Testis (tissue), 3 donors: ENCODE data around the gene SEMA6D. TPM values are rescaled to one million over a fixed set of nuclear protein-coding genes. Genes with fewer than 3 reads are reported as not detected.

Experiments used
- DNase-seq: peaks from one replicate; pipeline ENCODE4 v3.0.0-alpha.2; 2019
- H3K27ac ChIP-seq, 2 donors: fragments of 200-600 bp; sonication (generic); one replicate each; pipeline ENCODE4 v1.5.1; 2019
- H3K27me3 ChIP-seq: fragments of 200-600 bp; sonication (generic); one replicate; pipeline ENCODE4 v1.5.1; 2019
- H3K36me3 ChIP-seq: fragments of 200-600 bp; sonication (generic); one replicate; pipeline ENCODE4 v1.5.1; 2017; ENCODE audit warnings: low read depth; ENCODE audit errors: missing control alignments
- H3K4me1 ChIP-seq: fragments of 200-600 bp; sonication (generic); one replicate; pipeline ENCODE4 v1.5.1; 2019
- H3K4me3 ChIP-seq, 2 donors: fragments of 200-600 bp; sonication (generic); one replicate each; pipeline ENCODE4 v1.5.1; 2017 to 2019
- H3K9me3 ChIP-seq: fragments of 200-600 bp; sonication (generic); one replicate; pipeline ENCODE4 v1.5.1; 2017
- POLR2A ChIP-seq: fragments of 450-650 bp; IDR thresholded peaks from one replicate; pipeline ENCODE4 v1.6.1; 2017; ENCODE audit warnings: antibody characterized with exemption, mild to moderate bottlenecking, moderate library complexity
- WGBS, 2 donors: methylation state at CpG; one replicate each; pipeline ENCODE4 v1.1.5; 2018; 5-methylcytosine and 5-hydroxymethylcytosine counted together
- intact Hi-C: fragments of 100-400 bp; cut with DNase I; formaldehyde crosslinking; loops from one replicate; pipeline ENCODE4 v1.15.1; 2023; ENCODE audit warnings: low total_unique reads
- polyA plus RNA-seq: library from polyadenylated mRNA; stranded (reverse); fragments of 350-450 nt; fragmentation: Illumina TruSeq; extraction: RNeasy Lipid Tissue Mini Kit (QIAGEN cat#74804); gene quantifications from one replicate; pipeline ENCODE4 v1.2.3, GENCODE V29; 2014; ENCODE audit warnings: low read depth, low replicate concordance; ENCODE audit not compliant: insufficient read depth
- total RNA-seq, 2 donors: library from RNA; depleted of rRNA; stranded (reverse); fragments of >200 nt; gene quantifications; one replicate each; pipeline ENCODE4 v1.2.3, GENCODE V29; 2016
- TF ChIP-seq, protein P1 (sequence below), 3 experiments: fragments of 450-650 bp in 2 of 3; fragments of 200-600 bp in 1 of 3; sonication (generic) in 1 of 3; IDR thresholded peaks; one replicate each; pipeline ENCODE4 v1.5.1; 2016 to 2019; ENCODE audit warnings: antibody characterized with exemption in 3 of 3, mild to moderate bottlenecking in 2 of 3, moderate library complexity in 1 of 3

The SEMA6D gene
- total and polyA plus RNA-seq, 3 donors from 2014 or later = 4.0 to 5.6 (median 4.3) TPM

DNA sequence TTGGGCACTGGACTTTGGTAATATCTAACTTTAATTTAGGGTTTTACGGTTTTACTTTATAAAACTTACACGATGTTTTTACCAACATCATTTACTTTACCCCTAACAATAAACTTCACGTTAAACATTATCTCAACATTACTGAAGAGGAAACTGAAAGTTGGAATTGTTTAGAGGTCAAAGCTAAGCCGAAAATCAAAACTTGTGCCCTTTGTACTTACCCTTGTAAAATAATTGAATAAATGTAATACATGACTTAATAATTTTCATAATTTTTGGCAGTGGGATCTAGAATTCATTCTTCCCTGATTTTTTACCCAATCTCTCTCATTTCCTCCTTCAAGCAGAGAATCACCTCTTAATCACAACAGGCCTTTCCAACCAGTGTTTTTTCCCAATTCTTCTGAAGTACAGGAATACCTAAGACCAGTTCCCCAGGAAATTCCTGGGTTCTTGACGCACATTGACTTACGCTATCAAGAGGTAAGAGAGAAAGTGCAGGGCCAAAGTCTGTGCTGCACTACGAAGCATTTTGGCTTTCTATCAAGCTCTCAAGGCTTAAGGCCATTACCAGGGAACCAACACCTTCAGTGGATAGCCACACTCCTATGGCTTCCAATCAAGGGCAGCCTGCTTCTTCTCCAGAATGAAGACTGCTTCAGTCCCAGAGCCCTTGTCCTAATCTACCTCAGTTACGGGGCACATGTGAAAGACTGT lies 11.9 kb upstream of the SEMA6D start:
- DNase-seq = no peak
- intact Hi-C loops = no loop called here
- no peaks in the 10 kb centered on the region for H3K4me1 ChIP-seq
- no peak for TF ChIP-seq POLR2A
- TF ChIP-seq, protein P1, sequence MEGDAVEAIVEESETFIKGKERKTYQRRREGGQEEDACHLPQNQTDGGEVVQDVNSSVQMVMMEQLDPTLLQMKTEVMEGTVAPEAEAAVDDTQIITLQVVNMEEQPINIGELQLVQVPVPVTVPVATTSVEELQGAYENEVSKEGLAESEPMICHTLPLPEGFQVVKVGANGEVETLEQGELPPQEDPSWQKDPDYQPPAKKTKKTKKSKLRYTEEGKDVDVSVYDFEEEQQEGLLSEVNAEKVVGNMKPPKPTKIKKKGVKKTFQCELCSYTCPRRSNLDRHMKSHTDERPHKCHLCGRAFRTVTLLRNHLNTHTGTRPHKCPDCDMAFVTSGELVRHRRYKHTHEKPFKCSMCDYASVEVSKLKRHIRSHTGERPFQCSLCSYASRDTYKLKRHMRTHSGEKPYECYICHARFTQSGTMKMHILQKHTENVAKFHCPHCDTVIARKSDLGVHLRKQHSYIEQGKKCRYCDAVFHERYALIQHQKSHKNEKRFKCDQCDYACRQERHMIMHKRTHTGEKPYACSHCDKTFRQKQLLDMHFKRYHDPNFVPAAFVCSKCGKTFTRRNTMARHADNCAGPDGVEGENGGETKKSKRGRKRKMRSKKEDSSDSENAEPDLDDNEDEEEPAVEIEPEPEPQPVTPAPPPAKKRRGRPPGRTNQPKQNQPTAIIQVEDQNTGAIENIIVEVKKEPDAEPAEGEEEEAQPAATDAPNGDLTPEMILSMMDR (IDR thresholded peaks at IDR 0.05) = no peak
- no peaks in the 10 kb centered on the region for H3K36me3 ChIP-seq
- H3K27ac ChIP-seq = no peak overlapping the region
- H3K27me3 ChIP-seq = no peaks in the 10 kb centered on the region
- no peaks in the 10 kb centered on the region for H3K9me3 ChIP-seq
- H3K4me3 ChIP-seq = no peak overlapping the region
- WGBS, 2 donors = 88% methylated on average over 8 of the region's 8 CpGs

DNA sequence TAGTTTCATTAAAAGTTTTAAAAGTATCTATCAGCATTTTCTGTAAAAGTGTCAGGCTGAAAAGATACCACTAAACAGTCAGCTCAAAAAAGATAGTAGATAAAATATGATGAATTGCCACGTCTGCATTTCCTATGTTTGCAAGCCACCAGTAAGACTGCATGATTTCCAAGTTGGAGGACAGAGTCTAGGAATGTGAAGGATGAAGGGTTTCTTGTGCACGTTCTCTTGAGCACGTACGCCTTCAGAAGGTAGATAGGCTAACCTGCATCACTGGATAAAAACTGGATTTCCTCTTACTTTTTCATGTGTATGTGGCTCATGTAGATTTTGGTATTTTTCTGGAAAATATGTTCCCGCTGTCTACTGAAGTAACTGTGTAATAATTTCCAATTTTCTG lies 9.9 kb upstream of the SEMA6D start:
- H3K27ac ChIP-seq = no peak overlapping the region
- no peaks in the 10 kb centered on the region for H3K36me3 ChIP-seq
- H3K4me3 ChIP-seq = no peak overlapping the region
- WGBS, 2 donors = 94 to 95% methylated on average over 5 of the region's 5 CpGs
- TF ChIP-seq, protein P1 (IDR thresholded peaks at IDR 0.05) = no peak
- TF ChIP-seq POLR2A = no peak
- H3K9me3 ChIP-seq = no peaks in the 10 kb centered on the region
- intact Hi-C loops = no loop called here
- no peaks in the 10 kb centered on the region for H3K4me1 ChIP-seq
- no peaks in the 10 kb centered on the region for H3K27me3 ChIP-seq
- no peak for DNase-seq

DNA sequence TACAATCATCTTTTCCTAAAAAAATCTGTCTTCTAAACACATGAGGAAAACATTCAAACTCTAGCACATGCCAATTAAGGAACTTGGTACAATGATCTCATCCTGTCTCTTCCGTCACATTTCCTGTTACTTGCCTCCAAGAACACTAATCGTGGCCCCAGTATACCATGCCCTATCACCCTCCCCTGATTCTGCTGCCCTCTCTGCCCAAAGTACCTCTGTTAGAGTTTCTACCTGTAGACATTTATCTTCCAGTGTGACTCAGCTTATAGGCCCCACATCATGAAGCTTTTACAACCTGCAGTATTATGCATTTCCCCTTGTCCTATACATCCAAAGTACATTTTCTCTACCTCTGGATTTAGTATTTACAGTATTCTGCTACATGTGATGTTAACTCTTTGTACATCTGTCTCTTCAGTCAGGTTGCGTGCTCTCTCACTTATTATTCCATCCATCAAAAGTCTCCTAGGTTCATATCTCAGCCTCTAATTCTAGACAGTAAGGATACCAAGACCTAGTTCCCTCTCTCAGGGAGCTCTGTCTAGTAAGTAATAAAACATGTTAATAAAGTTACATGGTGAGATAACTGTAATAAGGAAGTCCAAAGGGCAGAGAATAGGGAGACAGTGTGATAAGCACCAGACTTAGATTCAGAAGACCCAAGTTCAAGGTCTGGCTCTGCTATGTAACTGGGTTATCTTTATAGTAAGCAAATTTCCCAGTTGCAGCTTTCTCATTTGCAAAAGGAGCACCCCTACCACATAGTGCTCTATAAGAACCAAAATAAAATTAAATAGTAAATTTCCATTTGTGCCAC lies 8.9 kb upstream of the SEMA6D start:
- Histone ChIP-seq H3K9me3 (no peaks in the 10 kb centered on the region), H3K4me3 (no peak overlapping the region), H3K4me1 (no peaks in the 10 kb centered on the region), H3K27ac (no peak overlapping the region), H3K36me3 (no peaks in the 10 kb centered on the region), H3K27me3 (no peaks in the 10 kb centered on the region)
- no peak for TF ChIP-seq POLR2A
- TF ChIP-seq, protein P1 (IDR thresholded peaks at IDR 0.05) = no peak
- intact Hi-C loops = no loop called here
- WGBS, 2 donors = 91 to 95% methylated on average over 3 of the region's 3 CpGs
- no peak for DNase-seq

DNA sequence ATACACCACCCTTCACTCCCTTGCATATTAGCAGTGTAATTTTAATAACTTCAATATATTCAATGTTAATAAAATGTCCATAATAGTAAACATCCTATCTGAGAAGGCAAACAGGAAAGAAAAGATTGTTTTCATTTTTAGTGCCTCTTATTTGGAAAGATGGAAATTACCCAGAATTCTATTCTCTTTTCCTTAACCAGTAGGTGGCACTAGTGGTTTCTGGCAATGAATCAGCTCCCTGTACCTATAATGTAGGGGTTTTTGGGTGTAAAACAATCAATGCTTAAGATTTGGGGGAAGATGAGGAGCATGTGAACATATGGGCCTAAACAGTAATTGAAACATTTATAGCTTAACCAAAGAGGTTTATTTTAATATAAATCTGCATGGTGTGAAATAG lies 5.7 kb upstream of the SEMA6D start:
- TF ChIP-seq, protein P1 (IDR thresholded peaks at IDR 0.05) = peak in 2 of 3 experiments; percentile 33 to 54
- no peak for TF ChIP-seq POLR2A
- intact Hi-C loops = no loop called here

More for the DNA sequence above, 5.7 kb upstream of the SEMA6D start:
- DNase-seq = no peak
- H3K4me3 ChIP-seq = no peak overlapping the region
- no peak overlapping the region for H3K27ac ChIP-seq
- no peaks in the 10 kb centered on the region for H3K9me3 ChIP-seq
- no peaks in the 10 kb centered on the region for H3K27me3 ChIP-seq
- H3K36me3 ChIP-seq = no peaks in the 10 kb centered on the region
- no peaks in the 10 kb centered on the region for H3K4me1 ChIP-seq
